Panc1 (cell line): ENCODE measurements around the gene CCDC47. TPM values are rescaled to one million over a fixed set of nuclear protein-coding genes. Genes with fewer than 3 reads are reported as not detected.

Experiments used
- ATAC-seq: fragments of 200-7000 bp; cut with Tn5 transposase; 2 replicates; pipeline ENCODE4 v1.9.1; 2020; ENCODE audit warnings: mild to moderate bottlenecking, moderate library complexity
- BruUV-seq: library from RNA; stranded (reverse); fragments of 400-500 nt; replicated peaks from 2 replicates; lab custom pipeline; 2021; lab: Mats Ljungman, UMichigan
- CTCF ChIA-PET: fragments of 300-600 bp; sonication (Branson Sonifier 250); formaldehyde crosslinking; loops from one replicate; lab custom pipeline; 2022; ENCODE audit warnings: antibody characterized with exemption; lab: Charles Lee
- POLR2A ChIA-PET: fragments of 300-600 bp; sonication (Branson Sonifier 250); formaldehyde crosslinking; loops from one replicate; lab custom pipeline; 2022; ENCODE audit warnings: antibody characterized with exemption; lab: Charles Lee
- DNase-seq: peaks from one replicate; pipeline ENCODE4 v3.0.0-alpha.2; 2010; ENCODE audit warnings: low read depth, low spot score
- H3K27ac ChIP-seq: 2 replicates; pipeline ENCODE4 v1.5.1; 2011; ENCODE audit warnings: mild to moderate bottlenecking, low read length, inconsistent platforms
- H3K27me3 ChIP-seq: fragments of 200-500 bp; sonication (Bioruptor generic); 2 replicates; pipeline ENCODE4 v1.6.0; 2014; ENCODE audit warnings: low read length, inconsistent platforms; ENCODE audit not compliant: control insufficient read depth, insufficient read depth
- H3K36me3 ChIP-seq: fragments of 200-500 bp; sonication (Bioruptor generic); 2 replicates; pipeline ENCODE4 v1.5.1; 2014; ENCODE audit warnings: inconsistent platforms, mild to moderate bottlenecking, low read length, moderate library complexity; ENCODE audit not compliant: control insufficient read depth, insufficient read depth
- H3K4me1 ChIP-seq: 2 replicates; pipeline ENCODE4 v1.5.1; 2011; ENCODE audit warnings: inconsistent platforms, mild to moderate bottlenecking, low read length, moderate library complexity; ENCODE audit not compliant: control insufficient read depth, insufficient read depth
- H3K4me3 ChIP-seq, 2 experiments: 2 replicates each; pipeline ENCODE4 v1.5.1; 2011 to 2012; ENCODE audit warnings: low read depth in 2 of 2, low read length in 2 of 2, mild to moderate bottlenecking in 2 of 2, inconsistent platforms in 1 of 2, moderate library complexity in 1 of 2
- H3K9me3 ChIP-seq: fragments of 200-500 bp; sonication (Bioruptor generic); 2 replicates; pipeline ENCODE4 v1.5.1; 2014; ENCODE audit warnings: low read depth, mild to moderate bottlenecking, inconsistent platforms, low read length, moderate library complexity; ENCODE audit not compliant: control insufficient read depth, insufficient read depth
- POLR2AphosphoS5 ChIP-seq: IDR thresholded peaks from 2 replicates; pipeline ENCODE4 v1.6.1; 2012; ENCODE audit warnings: mild to moderate bottlenecking, low read depth, low read length, moderate library complexity
- SIN3A ChIP-seq: IDR thresholded peaks from 2 replicates; pipeline ENCODE4 v1.6.1; 2012; ENCODE audit warnings: low read depth, mild to moderate bottlenecking, low read length, moderate library complexity, borderline replicate concordance; ENCODE audit not compliant: insufficient read depth
- TCF7L2 ChIP-seq: IDR thresholded peaks from 2 replicates; pipeline ENCODE4 v1.6.1; 2011; ENCODE audit warnings: mild to moderate bottlenecking, low read depth, low read length, inconsistent platforms
- in situ Hi-C: cut with HindIII; loops from 2 replicates; pipeline ENCODE4 v1.10.0; 2016; ENCODE audit warnings: low sequenced_read_pairs, low pct_unique_long_range_greater_than_20kb
- intact Hi-C: fragments of 100-400 bp; cut with micrococcal nuclease; formaldehyde crosslinking; loops from one replicate; pipeline ENCODE4 v1.10.0; 2022; ENCODE audit not compliant: unreplicated experiment
- total RNA-seq: library from RNA; stranded (reverse); gene quantifications from one replicate; pipeline ENCODE4 v1.2.1, GENCODE V29; 2021; ENCODE audit not compliant: unreplicated experiment
- TF ChIP-seq, protein P1 (sequence below), 2 experiments: IDR thresholded peaks; 2 replicates each; pipeline ENCODE4 v1.6.1; 2011 to 2012; ENCODE audit warnings: low read depth in 2 of 2, control low read depth in 1 of 2, low read length in 1 of 2, mild to moderate bottlenecking in 1 of 2, moderate library complexity in 1 of 2; ENCODE audit not compliant: insufficient read depth in 1 of 2
- TF ChIP-seq, protein P2 (sequence below): fragments of 450-650 bp; IDR thresholded peaks from 2 replicates; pipeline ENCODE4 v1.5.1; 2017; ENCODE audit warnings: mild to moderate bottlenecking

The CCDC47 gene
- total RNA-seq, 1 experiment from 2014 or later, result 64.8 TPM

DNA sequence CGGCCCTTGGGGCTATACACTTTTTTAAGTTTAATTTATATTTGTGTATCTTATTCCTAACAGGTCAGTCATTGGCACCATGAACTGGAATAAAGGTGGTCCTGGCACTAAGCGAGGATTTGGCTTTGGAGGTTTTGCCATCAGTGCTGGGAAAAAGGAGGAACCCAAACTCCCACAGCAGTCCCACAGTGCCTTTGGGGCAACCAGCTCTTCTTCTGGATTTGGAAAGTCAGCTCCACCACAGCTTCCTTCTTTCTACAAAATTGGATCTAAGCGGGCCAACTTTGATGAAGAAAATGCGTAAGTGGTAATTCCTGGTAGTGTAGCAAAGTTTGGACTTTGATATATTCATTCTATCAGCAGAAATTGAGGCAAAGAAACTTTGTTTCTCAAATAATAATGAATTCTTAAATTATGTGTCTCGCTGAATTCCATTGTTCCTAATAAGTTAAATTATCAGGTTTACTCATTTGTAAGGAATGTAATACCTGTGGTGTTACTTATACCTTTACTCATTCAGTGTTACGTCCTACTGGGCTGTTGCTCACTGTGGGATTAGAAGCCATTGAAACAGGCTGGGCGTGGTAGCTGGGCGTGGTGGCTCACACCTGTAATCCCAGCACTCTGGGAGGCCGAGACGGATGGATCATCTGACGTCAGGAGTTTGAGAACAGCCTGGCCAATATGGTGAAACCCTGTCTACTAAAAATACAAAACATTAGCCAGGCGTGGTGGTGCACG is 13.7 kb upstream of the CCDC47 start:
- H3K4me3 ChIP-seq, result no peak overlapping the region
- no peaks in the 10 kb centered on the region for H3K27me3 ChIP-seq
- no peaks in the 10 kb centered on the region for H3K4me1 ChIP-seq
- H3K9me3 ChIP-seq, result no peaks in the 10 kb centered on the region
- no TSS peak for BruUV-seq
- intact Hi-C loops (no loop called here), in situ Hi-C loops (no loop called here)
- H3K36me3 ChIP-seq, result peaks cover 10% of the 10 kb centered on the region; the same call in 1 of the 2 replicates
- no peak for DNase-seq
- no peak for ATAC-seq
- TF ChIP-seq, protein P1, sequence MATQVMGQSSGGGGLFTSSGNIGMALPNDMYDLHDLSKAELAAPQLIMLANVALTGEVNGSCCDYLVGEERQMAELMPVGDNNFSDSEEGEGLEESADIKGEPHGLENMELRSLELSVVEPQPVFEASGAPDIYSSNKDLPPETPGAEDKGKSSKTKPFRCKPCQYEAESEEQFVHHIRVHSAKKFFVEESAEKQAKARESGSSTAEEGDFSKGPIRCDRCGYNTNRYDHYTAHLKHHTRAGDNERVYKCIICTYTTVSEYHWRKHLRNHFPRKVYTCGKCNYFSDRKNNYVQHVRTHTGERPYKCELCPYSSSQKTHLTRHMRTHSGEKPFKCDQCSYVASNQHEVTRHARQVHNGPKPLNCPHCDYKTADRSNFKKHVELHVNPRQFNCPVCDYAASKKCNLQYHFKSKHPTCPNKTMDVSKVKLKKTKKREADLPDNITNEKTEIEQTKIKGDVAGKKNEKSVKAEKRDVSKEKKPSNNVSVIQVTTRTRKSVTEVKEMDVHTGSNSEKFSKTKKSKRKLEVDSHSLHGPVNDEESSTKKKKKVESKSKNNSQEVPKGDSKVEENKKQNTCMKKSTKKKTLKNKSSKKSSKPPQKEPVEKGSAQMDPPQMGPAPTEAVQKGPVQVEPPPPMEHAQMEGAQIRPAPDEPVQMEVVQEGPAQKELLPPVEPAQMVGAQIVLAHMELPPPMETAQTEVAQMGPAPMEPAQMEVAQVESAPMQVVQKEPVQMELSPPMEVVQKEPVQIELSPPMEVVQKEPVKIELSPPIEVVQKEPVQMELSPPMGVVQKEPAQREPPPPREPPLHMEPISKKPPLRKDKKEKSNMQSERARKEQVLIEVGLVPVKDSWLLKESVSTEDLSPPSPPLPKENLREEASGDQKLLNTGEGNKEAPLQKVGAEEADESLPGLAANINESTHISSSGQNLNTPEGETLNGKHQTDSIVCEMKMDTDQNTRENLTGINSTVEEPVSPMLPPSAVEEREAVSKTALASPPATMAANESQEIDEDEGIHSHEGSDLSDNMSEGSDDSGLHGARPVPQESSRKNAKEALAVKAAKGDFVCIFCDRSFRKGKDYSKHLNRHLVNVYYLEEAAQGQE (IDR thresholded peaks at IDR 0.05; ENCODE audit: insufficient read depth in 1 of 2, low read depth in 2 of 2, low read length in 1 of 2), result no peak
- TF ChIP-seq TCF7L2, result no peak
- TF ChIP-seq POLR2AphosphoS5, result no peak
- TF ChIP-seq, protein P2, sequence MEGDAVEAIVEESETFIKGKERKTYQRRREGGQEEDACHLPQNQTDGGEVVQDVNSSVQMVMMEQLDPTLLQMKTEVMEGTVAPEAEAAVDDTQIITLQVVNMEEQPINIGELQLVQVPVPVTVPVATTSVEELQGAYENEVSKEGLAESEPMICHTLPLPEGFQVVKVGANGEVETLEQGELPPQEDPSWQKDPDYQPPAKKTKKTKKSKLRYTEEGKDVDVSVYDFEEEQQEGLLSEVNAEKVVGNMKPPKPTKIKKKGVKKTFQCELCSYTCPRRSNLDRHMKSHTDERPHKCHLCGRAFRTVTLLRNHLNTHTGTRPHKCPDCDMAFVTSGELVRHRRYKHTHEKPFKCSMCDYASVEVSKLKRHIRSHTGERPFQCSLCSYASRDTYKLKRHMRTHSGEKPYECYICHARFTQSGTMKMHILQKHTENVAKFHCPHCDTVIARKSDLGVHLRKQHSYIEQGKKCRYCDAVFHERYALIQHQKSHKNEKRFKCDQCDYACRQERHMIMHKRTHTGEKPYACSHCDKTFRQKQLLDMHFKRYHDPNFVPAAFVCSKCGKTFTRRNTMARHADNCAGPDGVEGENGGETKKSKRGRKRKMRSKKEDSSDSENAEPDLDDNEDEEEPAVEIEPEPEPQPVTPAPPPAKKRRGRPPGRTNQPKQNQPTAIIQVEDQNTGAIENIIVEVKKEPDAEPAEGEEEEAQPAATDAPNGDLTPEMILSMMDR, result no peak
- no peak for TF ChIP-seq SIN3A
- ChIA-PET POLR2A (no interaction called here), CTCF (no interaction called here)
- H3K27ac ChIP-seq, result no peak overlapping the region

DNA sequence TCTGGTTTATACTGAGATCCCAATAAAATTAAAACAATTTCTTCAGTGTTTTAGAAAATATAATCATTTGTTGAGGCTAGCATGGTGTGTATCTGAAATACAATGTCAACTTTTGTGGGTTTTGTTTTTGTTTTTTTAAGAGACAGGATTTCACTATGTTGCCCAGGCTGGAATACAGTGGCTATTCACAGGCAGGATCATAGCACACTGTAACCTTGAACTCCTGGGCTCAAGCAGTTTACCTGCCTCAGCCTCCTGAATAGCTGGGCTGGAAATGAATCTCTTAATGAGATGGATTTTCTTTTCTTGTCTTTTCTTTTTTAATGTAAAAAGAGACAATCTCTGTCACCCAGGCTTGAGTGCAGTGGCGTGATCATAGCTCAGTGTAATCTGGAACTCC is 12.7 kb upstream of the CCDC47 start:
- peaks cover 6% of the 10 kb centered on the region; the same call in 1 of the 2 replicates for H3K36me3 ChIP-seq
- TF ChIP-seq, protein P1 (IDR thresholded peaks at IDR 0.05; ENCODE audit: insufficient read depth in 1 of 2, low read depth in 2 of 2, low read length in 1 of 2), result no peak
- TF ChIP-seq POLR2AphosphoS5 (no peak), SIN3A (no peak), TCF7L2 (no peak)
- TF ChIP-seq, protein P2, result no peak
- in situ Hi-C loops, result no loop called here
- H3K9me3 ChIP-seq, result no peaks in the 10 kb centered on the region
- intact Hi-C loops, result no loop called here
- no peak overlapping the region for H3K4me3 ChIP-seq
- H3K27ac ChIP-seq, result no peak overlapping the region
- no TSS peak for BruUV-seq
- no peaks in the 10 kb centered on the region for H3K4me1 ChIP-seq
- ATAC-seq (no peak), DNase-seq (no peak)
- no peaks in the 10 kb centered on the region for H3K27me3 ChIP-seq
- ChIA-PET POLR2A (no interaction called here), CTCF (no interaction called here)
